HEK293 (cell line): ENCODE data around the gene RHOU.
"Not testable (repeated sequence)": the region's sequence is repeated elsewhere in the genome, so short reads cannot be mapped to it uniquely, and the experiment has no call there.

Experiments
- CTCF ChIA-PET: fragments of 350-600 bp; formaldehyde crosslinking; extraction: SDS; loops from one replicate; lab custom pipeline; 2021; ENCODE audit warnings: antibody characterized with exemption; lab: Yijun Ruan, JAX
- POLR2A ChIA-PET: fragments of 300-600 bp; formaldehyde crosslinking; extraction: SDS; loops from one replicate; lab custom pipeline; 2020; ENCODE audit warnings: antibody characterized with exemption, inconsistent platforms; lab: Yijun Ruan, JAX
- H3K27ac ChIP-seq: fragments of 200-500 bp; sonication (Bioruptor generic); 2 replicates; pipeline ENCODE4 v1.5.1; 2014; ENCODE audit warnings: low read depth, low read length, control low read depth, inconsistent platforms; ENCODE audit errors: extremely low read depth
- H3K36me3 ChIP-seq, 2 experiments: fragments of 200-500 bp in 1 of 2; sonication (Bioruptor generic) in 1 of 2; 1 replicate in 1 of 2; 2 replicates in 1 of 2; pipeline ENCODE4 v1.5.1; 2014 to 2017; ENCODE audit warnings: inconsistent platforms in 2 of 2, low read length in 2 of 2; ENCODE audit not compliant: control insufficient read depth in 2 of 2, insufficient read depth in 1 of 2
- H3K4me1 ChIP-seq: fragments of 200-500 bp; sonication (Bioruptor generic); 2 replicates; pipeline ENCODE4 v1.5.1; 2014; ENCODE audit warnings: mild to moderate bottlenecking, low read length, inconsistent platforms; ENCODE audit not compliant: control insufficient read depth, insufficient read depth
- H3K4me3 ChIP-seq: 2 replicates; pipeline ENCODE4 v1.5.1; 2011; ENCODE audit warnings: low read depth, mild to moderate bottlenecking, control low read depth, low read length, moderate library complexity
- H3K9me3 ChIP-seq: fragments of 200-500 bp; sonication (Bioruptor generic); 2 replicates; pipeline ENCODE4 v1.5.1; 2014; ENCODE audit warnings: low read depth, low read length, inconsistent platforms; ENCODE audit not compliant: control insufficient read depth, insufficient read depth
- GLI2 ChIP-seq: fragments of 450-650 bp; formaldehyde crosslinking; IDR thresholded peaks from 2 replicates; pipeline ENCODE4; 2017; ENCODE audit warnings: missing biosample characterization, missing genetic modification characterization, low read depth, borderline replicate concordance
- HOXD13 ChIP-seq: sonication (generic); formaldehyde crosslinking; IDR thresholded peaks from 2 replicates; pipeline ENCODE4 v1.8.0; 2022; ENCODE audit warnings: missing genetic modification reagents, borderline replicate concordance
- KLF16 ChIP-seq: fragments of 450-650 bp; formaldehyde crosslinking; IDR thresholded peaks from 2 replicates; pipeline ENCODE4 v1.5.1; 2017; ENCODE audit warnings: missing biosample characterization, missing genetic modification characterization
- PRDM1 ChIP-seq: fragments of 450-650 bp; formaldehyde crosslinking; IDR thresholded peaks from 2 replicates; pipeline ENCODE4; 2016; ENCODE audit warnings: missing biosample characterization, missing genetic modification characterization
- RBAK ChIP-seq: fragments of 450-650 bp; formaldehyde crosslinking; IDR thresholded peaks from 2 replicates; pipeline ENCODE4 v1.5.1; 2016; ENCODE audit warnings: missing biosample characterization, missing genetic modification characterization
- SP7 ChIP-seq: fragments of 450-650 bp; formaldehyde crosslinking; IDR thresholded peaks from 2 replicates; pipeline ENCODE4 v1.5.1; 2016; ENCODE audit warnings: missing biosample characterization, missing genetic modification characterization
- ZBTB8A ChIP-seq: fragments of 450-650 bp; formaldehyde crosslinking; IDR thresholded peaks from 2 replicates; pipeline ENCODE4 v1.5.1; 2016; ENCODE audit warnings: missing biosample characterization, missing genetic modification characterization
- ZNF10 ChIP-seq: fragments of 450-650 bp; formaldehyde crosslinking; IDR thresholded peaks from 2 replicates; pipeline ENCODE4 v1.5.1; 2017; ENCODE audit warnings: missing biosample characterization, missing genetic modification characterization
- ZNF121 ChIP-seq: fragments of 450-650 bp; formaldehyde crosslinking; IDR thresholded peaks from 2 replicates; pipeline ENCODE4 v1.5.1; 2016; ENCODE audit warnings: missing biosample characterization, missing genetic modification characterization
- ZNF2 ChIP-seq: fragments of 450-650 bp; formaldehyde crosslinking; IDR thresholded peaks from 2 replicates; pipeline ENCODE4 v1.5.1; 2016; ENCODE audit warnings: missing biosample characterization, missing genetic modification characterization
- ZNF23 ChIP-seq: fragments of 450-650 bp; formaldehyde crosslinking; IDR thresholded peaks from 2 replicates; pipeline ENCODE4 v1.5.1; 2016; ENCODE audit warnings: missing biosample characterization, missing genetic modification characterization, borderline replicate concordance
- ZNF394 ChIP-seq: fragments of 450-650 bp; formaldehyde crosslinking; IDR thresholded peaks from 2 replicates; pipeline ENCODE4 v1.5.1; 2016; ENCODE audit warnings: missing biosample characterization, missing genetic modification characterization, mild to moderate bottlenecking, moderate library complexity, borderline replicate concordance
- ZNF48 ChIP-seq: fragments of 450-650 bp; formaldehyde crosslinking; IDR thresholded peaks from 2 replicates; pipeline ENCODE4 v1.5.1; 2016; ENCODE audit warnings: missing biosample characterization, missing genetic modification characterization
- ZNF549 ChIP-seq: fragments of 450-650 bp; IDR thresholded peaks from 2 replicates; pipeline ENCODE4 v1.5.1; 2018; ENCODE audit warnings: missing biosample characterization, missing genetic modification characterization, mild to moderate bottlenecking, inconsistent platforms, moderate library complexity
- ZNF623 ChIP-seq: fragments of 450-650 bp; formaldehyde crosslinking; IDR thresholded peaks from 2 replicates; pipeline ENCODE4 v1.5.1; 2016; ENCODE audit warnings: missing biosample characterization, missing genetic modification characterization
- ZNF692 ChIP-seq: fragments of 450-650 bp; formaldehyde crosslinking; IDR thresholded peaks from 2 replicates; pipeline ENCODE4 v1.5.1; 2016; ENCODE audit warnings: missing biosample characterization, missing genetic modification characterization
- ZNF843 ChIP-seq: fragments of 450-650 bp; formaldehyde crosslinking; IDR thresholded peaks from 2 replicates; pipeline ENCODE4 v1.5.1; 2016; ENCODE audit warnings: missing biosample characterization, missing genetic modification characterization
- TF ChIP-seq, protein P1 (sequence below): fragments of 450-650 bp; formaldehyde crosslinking; IDR thresholded peaks from 2 replicates; pipeline ENCODE4 v1.5.1; 2016; ENCODE audit warnings: missing biosample characterization, missing genetic modification characterization
- TF ChIP-seq, protein P2 (sequence below): fragments of 450-650 bp; formaldehyde crosslinking; IDR thresholded peaks from 2 replicates; pipeline ENCODE4 v1.5.1; 2017; ENCODE audit warnings: missing biosample characterization, missing genetic modification characterization
- TF ChIP-seq, protein P3 (sequence below): fragments of 450-650 bp; formaldehyde crosslinking; IDR thresholded peaks from 2 replicates; pipeline ENCODE4 v1.5.1; 2016; ENCODE audit warnings: missing biosample characterization, missing genetic modification characterization, borderline replicate concordance
- TF ChIP-seq, protein P4 (sequence below): IDR thresholded peaks from 2 replicates; pipeline ENCODE4 v1.6.1; 2011; ENCODE audit warnings: mild to moderate bottlenecking, low read depth, low read length, borderline replicate concordance

RHOU gene

DNA sequence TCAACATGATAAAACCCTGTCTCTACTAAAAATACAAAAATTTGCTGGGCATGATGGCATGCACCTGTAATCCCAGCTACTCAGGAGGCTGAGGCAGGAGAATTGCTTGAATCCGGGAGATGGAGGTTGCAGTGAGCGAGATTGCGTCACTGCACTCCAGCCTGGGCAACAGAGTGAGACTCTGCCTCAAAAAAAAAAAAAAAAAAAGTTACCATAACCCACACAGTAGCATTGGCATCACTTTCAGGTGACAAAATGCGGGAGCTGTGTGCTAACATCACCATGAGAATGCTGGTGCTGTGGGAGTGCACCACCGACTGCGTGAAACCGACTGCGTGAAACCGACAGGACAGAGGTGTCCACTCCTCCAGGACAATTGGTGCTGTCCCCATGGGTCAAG, 40.7 kb downstream of the RHOU start:
- H3K27ac ChIP-seq, POLR2A ChIA-PET, H3K9me3 ChIP-seq, H3K4me3 ChIP-seq, H3K36me3 ChIP-seq: not testable (repeated sequence)
- TF ChIP-seq ZNF121 (tag by site-specific recombination), result peak; percentile 65; the same call in 1 of the 2 replicates
- CTCF ChIA-PET, result interaction anchor here (0.8 kb wide), 1 partner anchor 98 kb away, joined by 3 read pairs; no protein-coding TSS in a partner anchor
- peaks cover 22% of the 10 kb centered on the region for H3K4me1 ChIP-seq

- Histone ChIP-seq H3K36me3 (no peaks in the 10 kb centered on the region), H3K4me3 (no peak overlapping the region), H3K4me1 (peaks cover 19% of the 10 kb centered on the region)
- POLR2A ChIA-PET, result no interaction called here
- TF ChIP-seq ZNF623 (tag by site-specific recombination) (no peak), ZNF10 (no peak), PRDM1 (tag by site-specific recombination) (no peak), KLF16 (tag by site-specific recombination) (no peak), SP7 (tag by site-specific recombination) (no peak), ZNF692 (no peak), ZNF843 (tag by site-specific recombination) (no peak), ZNF48 (tag by site-specific recombination) (no peak), HOXD13 (CRISPR knock-in tag) (no peak), ZNF394 (tag by site-specific recombination) (no peak), ZNF23 (no peak), RBAK (tag by site-specific recombination) (no peak), ZNF2 (tag by site-specific recombination) (no peak), ZNF549 (no peak), GLI2 (tag by site-specific recombination) (no peak), ZBTB8A (tag by site-specific recombination) (no peak)
- TF ChIP-seq, protein P1, sequence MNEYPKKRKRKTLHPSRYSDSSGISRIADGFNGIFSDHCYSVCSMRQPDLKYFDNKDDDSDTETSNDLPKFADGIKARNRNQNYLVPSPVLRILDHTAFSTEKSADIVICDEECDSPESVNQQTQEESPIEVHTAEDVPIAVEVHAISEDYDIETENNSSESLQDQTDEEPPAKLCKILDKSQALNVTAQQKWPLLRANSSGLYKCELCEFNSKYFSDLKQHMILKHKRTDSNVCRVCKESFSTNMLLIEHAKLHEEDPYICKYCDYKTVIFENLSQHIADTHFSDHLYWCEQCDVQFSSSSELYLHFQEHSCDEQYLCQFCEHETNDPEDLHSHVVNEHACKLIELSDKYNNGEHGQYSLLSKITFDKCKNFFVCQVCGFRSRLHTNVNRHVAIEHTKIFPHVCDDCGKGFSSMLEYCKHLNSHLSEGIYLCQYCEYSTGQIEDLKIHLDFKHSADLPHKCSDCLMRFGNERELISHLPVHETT (tag by site-specific recombination), result no peak
- TF ChIP-seq, protein P2, sequence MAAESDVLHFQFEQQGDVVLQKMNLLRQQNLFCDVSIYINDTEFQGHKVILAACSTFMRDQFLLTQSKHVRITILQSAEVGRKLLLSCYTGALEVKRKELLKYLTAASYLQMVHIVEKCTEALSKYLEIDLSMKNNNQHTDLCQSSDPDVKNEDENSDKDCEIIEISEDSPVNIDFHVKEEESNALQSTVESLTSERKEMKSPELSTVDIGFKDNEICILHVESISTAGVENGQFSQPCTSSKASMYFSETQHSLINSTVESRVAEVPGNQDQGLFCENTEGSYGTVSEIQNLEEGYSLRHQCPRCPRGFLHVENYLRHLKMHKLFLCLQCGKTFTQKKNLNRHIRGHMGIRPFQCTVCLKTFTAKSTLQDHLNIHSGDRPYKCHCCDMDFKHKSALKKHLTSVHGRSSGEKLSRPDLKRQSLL (tag by site-specific recombination), result no peak
- TF ChIP-seq, protein P3, sequence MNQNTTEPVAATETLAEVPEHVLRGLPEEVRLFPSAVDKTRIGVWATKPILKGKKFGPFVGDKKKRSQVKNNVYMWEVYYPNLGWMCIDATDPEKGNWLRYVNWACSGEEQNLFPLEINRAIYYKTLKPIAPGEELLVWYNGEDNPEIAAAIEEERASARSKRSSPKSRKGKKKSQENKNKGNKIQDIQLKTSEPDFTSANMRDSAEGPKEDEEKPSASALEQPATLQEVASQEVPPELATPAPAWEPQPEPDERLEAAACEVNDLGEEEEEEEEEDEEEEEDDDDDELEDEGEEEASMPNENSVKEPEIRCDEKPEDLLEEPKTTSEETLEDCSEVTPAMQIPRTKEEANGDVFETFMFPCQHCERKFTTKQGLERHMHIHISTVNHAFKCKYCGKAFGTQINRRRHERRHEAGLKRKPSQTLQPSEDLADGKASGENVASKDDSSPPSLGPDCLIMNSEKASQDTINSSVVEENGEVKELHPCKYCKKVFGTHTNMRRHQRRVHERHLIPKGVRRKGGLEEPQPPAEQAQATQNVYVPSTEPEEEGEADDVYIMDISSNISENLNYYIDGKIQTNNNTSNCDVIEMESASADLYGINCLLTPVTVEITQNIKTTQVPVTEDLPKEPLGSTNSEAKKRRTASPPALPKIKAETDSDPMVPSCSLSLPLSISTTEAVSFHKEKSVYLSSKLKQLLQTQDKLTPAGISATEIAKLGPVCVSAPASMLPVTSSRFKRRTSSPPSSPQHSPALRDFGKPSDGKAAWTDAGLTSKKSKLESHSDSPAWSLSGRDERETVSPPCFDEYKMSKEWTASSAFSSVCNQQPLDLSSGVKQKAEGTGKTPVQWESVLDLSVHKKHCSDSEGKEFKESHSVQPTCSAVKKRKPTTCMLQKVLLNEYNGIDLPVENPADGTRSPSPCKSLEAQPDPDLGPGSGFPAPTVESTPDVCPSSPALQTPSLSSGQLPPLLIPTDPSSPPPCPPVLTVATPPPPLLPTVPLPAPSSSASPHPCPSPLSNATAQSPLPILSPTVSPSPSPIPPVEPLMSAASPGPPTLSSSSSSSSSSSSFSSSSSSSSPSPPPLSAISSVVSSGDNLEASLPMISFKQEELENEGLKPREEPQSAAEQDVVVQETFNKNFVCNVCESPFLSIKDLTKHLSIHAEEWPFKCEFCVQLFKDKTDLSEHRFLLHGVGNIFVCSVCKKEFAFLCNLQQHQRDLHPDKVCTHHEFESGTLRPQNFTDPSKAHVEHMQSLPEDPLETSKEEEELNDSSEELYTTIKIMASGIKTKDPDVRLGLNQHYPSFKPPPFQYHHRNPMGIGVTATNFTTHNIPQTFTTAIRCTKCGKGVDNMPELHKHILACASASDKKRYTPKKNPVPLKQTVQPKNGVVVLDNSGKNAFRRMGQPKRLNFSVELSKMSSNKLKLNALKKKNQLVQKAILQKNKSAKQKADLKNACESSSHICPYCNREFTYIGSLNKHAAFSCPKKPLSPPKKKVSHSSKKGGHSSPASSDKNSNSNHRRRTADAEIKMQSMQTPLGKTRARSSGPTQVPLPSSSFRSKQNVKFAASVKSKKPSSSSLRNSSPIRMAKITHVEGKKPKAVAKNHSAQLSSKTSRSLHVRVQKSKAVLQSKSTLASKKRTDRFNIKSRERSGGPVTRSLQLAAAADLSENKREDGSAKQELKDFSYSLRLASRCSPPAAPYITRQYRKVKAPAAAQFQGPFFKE (tag by site-specific recombination), result no peak
- TF ChIP-seq, protein P4, sequence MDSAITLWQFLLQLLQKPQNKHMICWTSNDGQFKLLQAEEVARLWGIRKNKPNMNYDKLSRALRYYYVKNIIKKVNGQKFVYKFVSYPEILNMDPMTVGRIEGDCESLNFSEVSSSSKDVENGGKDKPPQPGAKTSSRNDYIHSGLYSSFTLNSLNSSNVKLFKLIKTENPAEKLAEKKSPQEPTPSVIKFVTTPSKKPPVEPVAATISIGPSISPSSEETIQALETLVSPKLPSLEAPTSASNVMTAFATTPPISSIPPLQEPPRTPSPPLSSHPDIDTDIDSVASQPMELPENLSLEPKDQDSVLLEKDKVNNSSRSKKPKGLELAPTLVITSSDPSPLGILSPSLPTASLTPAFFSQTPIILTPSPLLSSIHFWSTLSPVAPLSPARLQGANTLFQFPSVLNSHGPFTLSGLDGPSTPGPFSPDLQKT, result no peak
- TF ChIP-seq, all 188 proteins: peak for 0
- CTCF ChIA-PET, result interaction anchor here (0.7 to 0.8 kb wide), 2 partner anchors 16 to 98 kb away, joined by 3 read pairs; no protein-coding TSS in a partner anchor
- Histone ChIP-seq H3K27ac (no peak overlapping the region), H3K9me3 (no peaks in the 10 kb centered on the region)
These were observed 41.2 kb downstream of the RHOU start for GRCh38 chr1:228776449-228776848.
